Fibroblast of villous mesenchyme (primary cell): ENCODE results near the gene PDE2A. TPM values are rescaled to one million over a fixed set of nuclear protein-coding genes. Genes with fewer than 3 reads are reported as not detected.
A peak's percentile ranks its signal among the peaks of the same experiment; 100 is the strongest.

Experiments used
- DNase-seq: peaks from one replicate; pipeline ENCODE4 v3.0.0-alpha.2; 2010; ENCODE audit warnings: low read depth
- H3K4me3 ChIP-seq: 2 replicates; pipeline ENCODE4 v1.5.1; 2011; ENCODE audit warnings: low read depth, mild to moderate bottlenecking, low read length
- CTCF ChIP-seq: IDR thresholded peaks from 2 replicates; pipeline ENCODE4 v1.5.1; 2012; ENCODE audit warnings: low read depth, mild to moderate bottlenecking, low read length; ENCODE audit not compliant: insufficient read depth
- total RNA-seq: library from RNA; depleted of rRNA; stranded (reverse); fragments of >200 nt; gene quantifications from 2 replicates; pipeline ENCODE4 v1.2.3, GENCODE V29; 2012

PDE2A gene
- total RNA-seq, 1 donor = under 0.01 TPM

DNA sequence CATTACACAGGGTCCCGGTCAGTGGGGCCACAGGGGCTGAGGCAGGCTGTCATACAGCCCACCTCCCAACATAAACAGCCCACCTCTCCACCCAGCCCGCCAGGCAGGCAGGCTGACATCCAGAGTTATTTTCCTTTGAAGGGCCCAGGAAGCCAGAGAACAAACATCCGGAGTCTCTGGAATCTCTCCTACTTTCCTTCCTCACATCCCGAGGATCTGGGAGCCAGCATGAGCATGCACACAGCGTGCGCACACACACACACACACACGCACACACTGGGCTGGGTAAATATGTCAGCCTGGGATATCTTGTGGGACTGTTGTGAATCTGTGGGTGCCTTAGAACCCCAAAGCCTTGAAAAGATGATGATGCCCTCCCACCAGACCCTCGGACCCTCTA, 55.4 kb downstream of the PDE2A start:
- no peak overlapping the region for H3K4me3 ChIP-seq
- peak; percentile 20 for DNase-seq
- TF ChIP-seq CTCF = no peak

DNA sequence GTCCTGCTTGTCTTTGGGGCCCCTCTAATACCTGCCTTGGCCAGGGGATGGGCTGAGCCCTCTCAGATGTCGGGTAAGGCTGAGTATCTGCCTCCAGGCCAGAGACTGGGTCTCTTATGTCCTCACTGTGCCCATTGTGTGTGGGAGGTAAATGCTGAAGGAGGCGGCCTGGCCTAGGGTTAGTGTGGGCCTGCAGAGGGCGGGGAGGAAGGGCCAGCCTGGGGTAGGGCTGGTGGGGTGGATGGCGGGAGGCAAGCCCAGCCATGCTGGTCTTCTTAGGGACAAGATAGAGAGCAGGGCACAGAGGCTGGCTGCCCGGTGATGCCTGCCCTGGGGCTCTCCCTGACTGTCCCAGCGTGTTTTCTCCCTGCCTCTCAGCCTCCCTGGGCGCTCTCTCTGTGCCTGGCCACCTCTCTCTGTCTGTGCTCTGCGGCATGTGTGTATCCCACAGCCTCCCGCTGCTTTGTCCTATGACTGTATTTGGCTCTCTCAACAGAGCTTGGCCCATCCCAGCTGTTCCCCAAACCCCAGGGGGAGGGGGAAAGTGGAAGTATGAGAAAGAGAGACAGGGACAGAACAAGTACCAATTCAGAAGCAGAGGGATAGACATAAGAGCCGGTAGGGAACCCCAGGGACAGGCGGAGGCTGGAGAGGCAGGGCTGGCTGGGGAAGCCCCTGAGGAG, 57.0 kb downstream of the PDE2A start:
- peak; percentile 9 for DNase-seq
- TF ChIP-seq CTCF = no peak
- H3K4me3 ChIP-seq = no peak overlapping the region

DNA sequence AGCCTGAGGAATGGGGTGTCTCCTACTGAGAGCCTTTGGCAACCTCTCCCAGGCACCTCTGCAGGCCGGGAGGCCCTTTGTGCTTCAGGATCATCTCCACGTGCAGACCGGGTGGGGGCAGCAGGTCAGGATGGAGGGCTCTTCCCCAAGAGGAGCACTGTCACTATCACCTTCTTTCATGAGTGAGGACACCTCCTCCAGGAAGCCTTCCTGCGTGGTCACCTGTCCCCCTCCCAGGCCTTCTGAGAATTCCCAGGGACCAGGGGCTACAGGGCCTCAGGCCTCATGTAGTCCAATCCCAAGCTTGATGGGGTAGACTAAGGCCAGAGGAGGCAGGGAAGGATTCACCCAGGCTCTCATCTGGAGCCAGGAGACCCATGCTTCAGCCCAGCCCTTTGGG, 57.6 kb downstream of the PDE2A start:
- no peak overlapping the region for H3K4me3 ChIP-seq
- TF ChIP-seq CTCF = no peak
- DNase-seq = no peak

DNA sequence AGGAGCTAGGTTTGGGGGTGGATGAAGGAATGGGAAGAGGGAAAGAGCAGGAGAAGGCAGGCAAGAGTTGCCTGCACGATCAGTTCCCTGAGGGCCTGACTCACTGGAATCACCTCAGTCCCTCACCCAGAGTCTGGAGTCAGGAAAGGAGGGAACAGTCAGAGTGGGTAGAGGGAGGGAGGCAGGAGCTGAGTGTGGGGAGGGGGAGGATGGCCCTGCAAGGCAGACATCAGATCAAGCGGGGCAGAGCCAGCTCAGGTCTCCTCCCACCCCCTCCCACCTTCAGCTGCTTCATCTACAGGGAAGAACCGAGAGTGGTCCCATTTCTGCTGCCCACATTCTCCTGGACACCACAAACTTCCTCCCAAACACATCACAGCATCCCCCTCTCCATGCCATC, 58.9 kb downstream of the PDE2A start:
- no peak overlapping the region for H3K4me3 ChIP-seq
- no peak for TF ChIP-seq CTCF
- no peak for DNase-seq

DNA sequence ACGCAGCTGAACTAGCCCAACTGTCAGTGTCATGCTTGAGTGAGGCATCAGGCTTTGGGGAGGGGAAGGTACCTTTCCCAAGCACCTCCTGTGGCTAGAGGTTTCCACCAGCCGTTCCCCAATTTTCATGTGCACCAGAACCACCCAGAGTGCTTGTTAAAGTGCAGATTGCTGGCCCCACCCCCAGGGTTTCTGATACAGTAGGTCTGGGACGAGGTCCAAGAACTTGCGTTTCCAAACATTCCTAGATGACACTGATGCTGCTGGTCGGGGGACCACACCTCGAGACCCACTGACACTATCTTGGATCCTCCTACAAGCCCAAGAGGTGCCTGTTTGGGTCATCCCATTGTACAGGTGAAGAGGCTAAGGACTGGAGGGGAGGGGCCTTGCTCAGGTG, 59.8 kb downstream of the PDE2A start:
- no peak for DNase-seq
- H3K4me3 ChIP-seq = no peak overlapping the region
- TF ChIP-seq CTCF = no peak

DNA sequence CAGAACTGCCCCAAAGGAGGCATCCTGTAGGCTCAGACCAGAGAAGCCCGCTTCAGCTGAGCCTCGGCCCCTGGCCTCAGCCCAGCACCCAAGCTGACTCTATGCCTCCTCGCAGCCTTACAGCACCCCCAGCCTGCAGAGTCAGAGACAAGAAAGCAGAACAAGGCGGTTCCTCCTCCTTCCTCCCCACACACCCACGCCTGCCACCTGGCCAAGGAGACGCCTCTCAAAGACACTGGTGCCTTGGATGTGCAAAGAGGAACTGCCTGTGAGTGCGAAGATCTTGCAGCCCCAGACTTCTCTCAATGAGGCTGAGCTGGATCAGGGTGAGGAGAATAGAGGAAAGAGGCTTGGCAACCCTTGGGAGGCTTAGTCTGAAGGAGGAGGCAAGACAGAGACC, 60.2 kb downstream of the PDE2A start:
- no peak for DNase-seq
- no peak overlapping the region for H3K4me3 ChIP-seq
- no peak for TF ChIP-seq CTCF

GRCh38 chr11:72613450-72613849, 60.8 kb downstream of the PDE2A start:
- DNase-seq = no peak
- TF ChIP-seq CTCF = no peak
- no peak overlapping the region for H3K4me3 ChIP-seq
